ENCODE measurements around the gene PLCB4.

The PLCB4 gene

DNA sequence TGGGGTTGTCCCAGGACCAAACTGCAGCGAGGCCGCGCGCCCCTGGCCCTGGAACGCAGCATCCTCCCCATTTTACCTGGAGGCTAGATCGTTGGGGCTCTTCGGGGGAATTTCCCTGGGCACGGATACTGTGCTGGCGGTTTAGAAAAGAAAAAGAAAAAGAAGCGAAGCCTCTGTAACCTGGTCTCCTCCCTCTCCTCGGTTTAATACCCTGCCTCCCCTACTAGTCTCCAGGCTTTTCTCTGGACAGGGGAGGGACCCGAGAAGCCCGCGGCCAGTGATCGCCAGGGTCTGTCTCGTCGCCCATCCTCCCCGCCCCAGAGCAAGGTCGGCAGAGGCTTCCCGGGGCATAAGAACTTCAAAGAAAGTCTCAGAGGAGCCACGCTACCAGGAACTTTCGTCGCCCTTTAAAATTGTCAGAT is 439.4 kb downstream of the PLCB4 start:
- no peaks in the 10 kb centered on the region for H3K9me3 ChIP-seq (ENCODE audit: low read length)

DNA sequence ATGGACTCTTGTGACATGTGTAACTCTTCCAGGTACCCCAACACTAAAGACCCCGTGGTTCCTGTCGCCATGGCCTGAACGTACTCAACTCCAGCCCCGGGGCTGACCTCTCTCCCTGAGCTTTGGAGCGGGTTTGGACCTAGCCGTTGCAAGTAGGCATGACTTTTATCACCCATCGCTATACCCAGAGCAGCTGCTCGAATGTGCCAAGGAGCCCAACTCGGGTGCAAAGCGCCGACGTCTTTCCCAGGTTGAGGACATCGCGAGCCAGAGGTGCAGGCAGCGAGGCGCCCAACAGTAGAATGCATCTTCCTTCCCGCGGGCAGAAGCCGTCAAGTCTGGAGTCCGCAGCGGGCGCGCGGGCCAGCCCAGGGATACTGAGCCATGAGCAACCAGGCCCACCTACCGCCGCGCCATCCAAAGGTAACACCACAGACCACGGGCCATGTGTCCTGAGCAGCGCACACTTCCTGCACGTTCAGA is 439.9 kb downstream of the PLCB4 start:
- peaks cover 0 to 26% of the 10 kb centered on the region in 2 donors for H3K27me3 ChIP-seq (ENCODE audit: control insufficient read depth in 1 of 2, insufficient read depth in 2 of 2, low read length in 2 of 2)

More for the DNA sequence above, 439.4 kb downstream of the PLCB4 start:
- no peak overlapping the region for H3K27ac ChIP-seq (ENCODE audit: low read depth, low read length)
- H3K27me3 ChIP-seq (ENCODE audit: control insufficient read depth in 1 of 2, insufficient read depth in 2 of 2, low read length in 2 of 2): peaks cover 0 to 26% of the 10 kb centered on the region in 2 donors
- no peak overlapping the region for H3K9ac ChIP-seq (ENCODE audit: low read length)
- H3K36me3 ChIP-seq (ENCODE audit: insufficient read depth, low read length): no peaks in the 10 kb centered on the region
- no peaks in the 10 kb centered on the region for H3K4me1 ChIP-seq (ENCODE audit: insufficient read depth, low read length)
- H3K4me3 ChIP-seq (ENCODE audit: low read depth in 1 of 2, low read length in 2 of 2): no peak overlapping the region

DNA sequence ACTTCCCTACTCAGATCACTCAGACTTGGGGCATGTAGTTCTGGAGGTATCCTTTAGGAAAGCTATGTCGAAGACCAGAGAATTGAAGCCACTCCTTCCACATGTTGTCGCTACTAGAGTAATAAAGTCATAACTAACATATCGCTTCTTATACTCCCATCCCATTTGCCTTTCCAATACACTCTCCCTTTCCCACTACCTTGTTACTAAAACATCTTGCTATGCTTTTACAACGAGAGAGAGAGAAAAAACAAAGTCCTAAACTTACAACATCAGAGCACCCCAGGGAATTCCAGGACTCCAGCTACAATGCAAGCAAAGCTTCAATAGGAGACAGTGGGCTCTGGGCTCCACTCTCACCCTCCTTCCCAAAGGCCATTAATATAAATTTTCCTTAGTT is 440.4 kb downstream of the PLCB4 start:
- Histone ChIP-seq H3K4me3 (ENCODE audit: low read depth in 1 of 2, low read length in 2 of 2) (no peak overlapping the region), H3K4me1 (ENCODE audit: insufficient read depth, low read length) (no peaks in the 10 kb centered on the region), H3K27me3 (ENCODE audit: control insufficient read depth in 1 of 2, insufficient read depth in 2 of 2, low read length in 2 of 2) (peaks cover 0 to 26% of the 10 kb centered on the region in 2 donors), H3K9me3 (ENCODE audit: low read length) (no peaks in the 10 kb centered on the region), H3K27ac (ENCODE audit: low read depth, low read length) (no peak overlapping the region), H3K9ac (ENCODE audit: low read length) (no peak overlapping the region), H3K36me3 (ENCODE audit: insufficient read depth, low read length) (no peaks in the 10 kb centered on the region)

More for the DNA sequence above, 439.9 kb downstream of the PLCB4 start:
- H3K9ac ChIP-seq (ENCODE audit: low read length): no peak overlapping the region
- no peaks in the 10 kb centered on the region for H3K4me1 ChIP-seq (ENCODE audit: insufficient read depth, low read length)
- no peak overlapping the region for H3K4me3 ChIP-seq (ENCODE audit: low read depth in 1 of 2, low read length in 2 of 2)
- H3K9me3 ChIP-seq (ENCODE audit: low read length): no peaks in the 10 kb centered on the region
- no peak overlapping the region for H3K27ac ChIP-seq (ENCODE audit: low read depth, low read length)
- no peaks in the 10 kb centered on the region for H3K36me3 ChIP-seq (ENCODE audit: insufficient read depth, low read length)

DNA sequence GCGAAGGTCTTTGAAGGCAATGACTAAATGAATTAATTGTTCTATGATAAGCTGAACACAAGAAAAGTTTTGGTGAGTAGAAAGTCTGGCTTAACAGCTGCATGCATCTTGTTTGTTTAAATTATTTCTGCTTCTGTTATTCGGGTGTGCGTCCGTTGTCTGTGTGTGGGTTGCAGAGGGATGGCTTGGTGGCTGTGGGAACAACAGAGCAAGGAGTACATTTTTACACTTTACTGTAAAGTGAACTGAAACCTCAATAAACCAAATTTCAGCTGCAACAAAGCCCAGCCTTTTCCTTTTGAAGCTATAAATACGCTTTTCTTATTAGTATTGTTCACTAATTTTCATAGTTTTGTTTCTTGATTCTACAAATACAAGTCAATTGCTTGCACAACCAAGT is 442.0 kb downstream of the PLCB4 start:
- Histone ChIP-seq H3K4me3 (ENCODE audit: low read depth in 1 of 2, low read length in 2 of 2) (no peak overlapping the region), H3K9me3 (ENCODE audit: low read length) (no peaks in the 10 kb centered on the region), H3K4me1 (ENCODE audit: insufficient read depth, low read length) (peaks cover 6% of the 10 kb centered on the region), H3K36me3 (ENCODE audit: insufficient read depth, low read length) (no peaks in the 10 kb centered on the region), H3K27ac (ENCODE audit: low read depth, low read length) (no peak overlapping the region), H3K9ac (ENCODE audit: low read length) (no peak overlapping the region), H3K27me3 (ENCODE audit: control insufficient read depth in 1 of 2, insufficient read depth in 2 of 2, low read length in 2 of 2) (peaks cover 0 to 25% of the 10 kb centered on the region in 2 donors)

DNA sequence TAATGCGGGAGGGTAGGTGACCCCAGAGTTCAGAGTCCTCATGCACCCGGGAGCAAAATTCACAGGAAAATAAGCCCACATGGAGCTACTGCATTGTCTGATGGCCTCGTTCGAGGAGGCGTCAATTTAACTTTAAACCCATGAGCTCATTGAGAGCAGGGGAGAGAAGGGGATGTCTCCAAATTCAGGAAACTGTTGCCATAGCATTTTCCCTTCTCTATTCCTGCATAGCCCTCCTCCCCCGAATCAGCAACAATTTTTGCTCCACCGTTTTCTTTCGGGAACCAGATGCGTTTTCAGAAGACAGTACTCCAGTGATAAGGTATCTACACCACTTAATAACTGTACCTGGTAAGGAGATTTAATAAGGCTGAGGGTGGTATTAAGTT is 445.2 kb downstream of the PLCB4 start:
- Histone ChIP-seq H3K36me3 (ENCODE audit: insufficient read depth, low read length) (no peaks in the 10 kb centered on the region), H3K4me3 (ENCODE audit: low read depth in 1 of 2, low read length in 2 of 2) (no peak overlapping the region), H3K4me1 (ENCODE audit: insufficient read depth, low read length) (peaks cover 6% of the 10 kb centered on the region), H3K27ac (ENCODE audit: low read depth, low read length) (no peak overlapping the region), H3K9me3 (ENCODE audit: low read length) (no peaks in the 10 kb centered on the region), H3K9ac (ENCODE audit: low read length) (no peak overlapping the region), H3K27me3 (ENCODE audit: control insufficient read depth in 1 of 2, insufficient read depth in 2 of 2, low read length in 2 of 2) (no peaks in the 10 kb centered on the region)

DNA sequence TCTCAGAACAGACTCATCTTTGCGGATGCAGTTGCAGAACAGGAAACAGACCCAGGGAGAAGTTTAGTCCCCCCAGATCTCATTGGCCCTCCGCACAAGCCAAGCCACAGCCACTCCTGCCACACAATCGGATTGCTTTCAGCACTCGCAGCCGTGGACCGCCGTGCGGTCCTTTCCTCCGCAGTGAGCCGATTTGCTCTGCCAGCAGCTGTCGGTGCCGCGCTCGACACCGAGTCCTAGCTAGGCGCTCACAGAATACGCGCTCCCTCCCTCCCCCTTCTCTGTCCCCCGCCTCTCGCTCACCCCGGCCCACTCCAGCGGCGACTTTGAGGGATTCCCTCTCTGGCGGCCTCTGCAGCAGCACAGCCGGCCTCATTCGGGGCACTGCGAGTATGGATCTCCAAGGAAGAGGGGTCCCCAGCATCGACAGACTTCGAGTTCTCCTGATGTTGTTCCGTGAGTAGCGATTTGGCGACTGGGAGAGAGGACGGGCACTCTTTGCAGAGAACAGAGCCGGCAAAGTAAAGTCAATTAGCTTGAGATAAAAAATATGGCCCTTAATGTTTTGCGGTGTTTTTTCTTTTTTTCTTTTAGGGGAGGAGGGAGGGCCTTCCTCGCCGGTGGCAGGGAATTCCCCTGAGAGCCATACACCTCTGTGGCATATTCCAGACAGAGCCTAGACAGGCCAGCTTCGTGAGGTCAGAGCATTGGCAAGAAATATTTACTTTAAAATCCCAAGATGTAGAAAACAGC is 445.8 kb downstream of the PLCB4 start, which contains the start of gene LAMP5:
TSS of gene LAMP5 (plus strand) at position 130 of the 753 bp plus-strand sequence. CDS start at position 393, 263 bp downstream.
- Histone ChIP-seq H3K9ac (ENCODE audit: low read length) (no peak within 1 kb of the TSS), H3K27me3 (ENCODE audit: control insufficient read depth in 1 of 2, insufficient read depth in 2 of 2, low read length in 2 of 2) (no peaks in the 10 kb centered on the region), H3K4me1 (ENCODE audit: insufficient read depth, low read length) (peaks cover 6% of the 10 kb centered on the region), H3K36me3 (ENCODE audit: insufficient read depth, low read length) (no peaks in the 10 kb centered on the region), H3K27ac (ENCODE audit: low read depth, low read length) (no peak within 1 kb of the TSS), H3K9me3 (ENCODE audit: low read length) (no peaks in the 10 kb centered on the region), H3K4me3 (ENCODE audit: low read depth in 1 of 2, low read length in 2 of 2) (no peak within 1 kb of the TSS)

DNA sequence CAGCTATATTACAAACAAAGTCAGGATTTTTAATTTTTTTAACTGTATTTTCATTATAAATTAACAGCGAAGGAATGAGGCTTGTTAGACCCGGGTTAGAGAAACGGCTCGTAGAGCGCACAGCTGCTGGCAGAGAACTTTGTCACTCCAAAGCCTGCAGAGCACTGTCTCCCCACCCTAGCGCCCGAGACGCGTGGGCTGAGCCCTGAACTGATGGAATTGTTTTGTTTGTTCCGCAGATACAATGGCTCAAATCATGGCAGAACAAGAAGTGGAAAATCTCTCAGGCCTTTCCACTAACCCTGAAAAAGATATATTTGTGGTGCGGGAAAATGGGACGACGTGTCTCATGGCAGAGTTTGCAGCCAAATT is 446.3 kb downstream of the PLCB4 start:
- no peaks in the 10 kb centered on the region for H3K27me3 ChIP-seq (ENCODE audit: control insufficient read depth in 1 of 2, insufficient read depth in 2 of 2, low read length in 2 of 2)
- no peaks in the 10 kb centered on the region for H3K9me3 ChIP-seq (ENCODE audit: low read length)
- no peaks in the 10 kb centered on the region for H3K36me3 ChIP-seq (ENCODE audit: insufficient read depth, low read length)
- peaks cover 6% of the 10 kb centered on the region for H3K4me1 ChIP-seq (ENCODE audit: insufficient read depth, low read length)
- H3K27ac ChIP-seq (ENCODE audit: low read depth, low read length): no peak overlapping the region
- H3K4me3 ChIP-seq (ENCODE audit: low read depth in 1 of 2, low read length in 2 of 2): no peak overlapping the region
- no peak overlapping the region for H3K9ac ChIP-seq (ENCODE audit: low read length)

DNA sequence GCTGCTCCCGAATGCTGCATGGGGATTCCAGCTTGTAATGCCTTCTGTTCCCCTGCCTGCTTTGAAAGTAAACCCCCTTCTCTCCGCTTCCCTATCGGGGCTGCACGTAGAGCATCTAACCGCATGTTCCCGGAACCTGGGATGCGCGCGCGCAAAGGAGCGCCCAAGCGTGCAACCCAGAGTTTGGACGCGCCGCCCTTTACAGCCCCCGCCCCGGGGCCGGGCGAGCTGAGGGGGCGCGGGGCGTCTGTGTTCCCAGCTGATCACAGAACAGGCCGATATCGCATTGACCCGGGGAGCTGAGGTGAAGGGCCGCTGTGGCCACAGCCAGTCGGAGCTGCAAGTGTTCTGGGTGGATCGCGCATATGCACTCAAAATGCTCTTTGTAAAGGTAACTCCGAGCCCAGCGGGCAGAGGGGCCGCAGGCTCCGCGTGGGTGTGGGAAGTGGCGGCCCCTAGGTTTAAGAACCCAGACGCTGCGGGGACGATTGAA is 446.9 kb downstream of the PLCB4 start:
- Histone ChIP-seq H3K4me3 (ENCODE audit: low read depth in 1 of 2, low read length in 2 of 2) (no peak overlapping the region), H3K27ac (ENCODE audit: low read depth, low read length) (no peak overlapping the region), H3K27me3 (ENCODE audit: control insufficient read depth in 1 of 2, insufficient read depth in 2 of 2, low read length in 2 of 2) (no peaks in the 10 kb centered on the region), H3K9me3 (ENCODE audit: low read length) (no peaks in the 10 kb centered on the region), H3K9ac (ENCODE audit: low read length) (no peak overlapping the region), H3K4me1 (ENCODE audit: insufficient read depth, low read length) (peaks cover 6% of the 10 kb centered on the region), H3K36me3 (ENCODE audit: insufficient read depth, low read length) (no peaks in the 10 kb centered on the region)

DNA sequence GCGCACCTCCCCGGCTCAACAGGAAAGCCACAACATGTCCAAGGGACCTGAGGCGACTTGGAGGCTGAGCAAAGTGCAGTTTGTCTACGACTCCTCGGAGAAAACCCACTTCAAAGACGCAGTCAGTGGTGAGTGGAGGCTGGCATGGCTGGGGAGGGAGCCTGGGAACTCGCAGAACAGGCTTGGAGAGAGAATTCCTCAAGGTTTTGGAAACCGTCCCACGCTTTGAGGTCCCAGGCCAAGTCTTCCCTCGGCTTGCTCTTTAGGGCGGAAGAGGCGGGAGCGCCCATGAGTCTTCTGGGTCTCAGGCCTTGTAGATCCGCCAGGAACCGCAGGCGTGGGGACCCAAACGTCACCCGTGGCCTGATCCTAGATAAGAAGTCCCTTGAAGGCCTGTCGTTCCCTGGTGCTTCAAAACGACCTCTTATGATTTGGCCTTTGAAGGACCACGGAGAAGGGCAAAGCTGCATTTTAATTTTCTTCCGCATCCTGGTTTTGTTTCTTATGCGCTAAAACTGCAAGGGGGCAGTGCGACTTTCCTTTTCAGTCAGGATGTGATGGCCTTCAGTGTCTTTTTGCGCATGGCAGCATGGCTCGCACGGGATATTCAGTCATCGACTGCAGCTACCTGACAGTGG is 447.5 kb downstream of the PLCB4 start:
- no peak overlapping the region for H3K27ac ChIP-seq (ENCODE audit: low read depth, low read length)
- H3K27me3 ChIP-seq (ENCODE audit: control insufficient read depth in 1 of 2, insufficient read depth in 2 of 2, low read length in 2 of 2): no peaks in the 10 kb centered on the region
- H3K9ac ChIP-seq (ENCODE audit: low read length): no peak overlapping the region
- no peak overlapping the region for H3K4me3 ChIP-seq (ENCODE audit: low read depth in 1 of 2, low read length in 2 of 2)
- H3K36me3 ChIP-seq (ENCODE audit: insufficient read depth, low read length): no peaks in the 10 kb centered on the region
- H3K9me3 ChIP-seq (ENCODE audit: low read length): no peaks in the 10 kb centered on the region
- peaks cover 6% of the 10 kb centered on the region for H3K4me1 ChIP-seq (ENCODE audit: insufficient read depth, low read length)

DNA sequence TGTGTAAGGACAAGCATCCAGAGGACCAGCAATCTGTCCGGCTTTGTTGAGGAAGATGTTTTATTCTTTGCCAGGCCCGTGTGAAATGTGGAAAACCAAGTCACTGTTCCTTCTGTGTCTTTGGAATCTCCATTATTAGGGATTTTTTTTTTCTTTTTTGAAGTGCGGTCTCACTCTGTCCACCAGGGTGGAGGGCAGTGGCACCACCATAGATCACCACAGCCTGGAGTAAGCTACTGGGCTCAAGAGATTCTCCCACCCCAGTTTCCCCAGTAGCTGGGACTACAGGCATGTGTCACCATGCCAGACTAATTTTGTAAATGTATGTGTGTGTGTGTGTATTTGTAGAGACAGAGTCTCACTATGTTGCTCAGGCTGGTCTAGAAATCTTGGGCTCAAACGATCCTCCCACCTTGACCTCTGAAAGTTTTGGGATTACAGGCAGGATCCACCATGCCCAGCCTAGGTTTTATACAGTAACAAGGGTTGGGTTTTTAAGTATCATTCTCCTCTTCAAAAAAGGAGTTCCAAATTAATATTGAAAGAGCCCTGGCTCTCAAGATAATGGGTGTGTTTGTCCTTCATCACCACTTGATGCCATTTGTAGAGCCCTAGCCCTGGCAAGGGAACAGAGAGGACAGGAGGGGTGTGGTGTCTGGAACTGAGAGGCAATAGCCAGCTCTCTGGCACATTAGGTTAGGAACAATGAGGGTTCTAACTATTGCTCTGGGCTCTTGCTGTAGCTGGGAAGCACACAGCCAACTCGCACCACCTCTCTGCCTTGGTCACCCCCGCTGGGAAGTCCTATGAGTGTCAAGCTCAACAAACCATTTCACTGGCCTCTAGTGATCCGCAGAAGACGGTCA is 448.6 kb downstream of the PLCB4 start:
- Histone ChIP-seq H3K9me3 (ENCODE audit: low read length) (no peaks in the 10 kb centered on the region), H3K27me3 (ENCODE audit: control insufficient read depth in 1 of 2, insufficient read depth in 2 of 2, low read length in 2 of 2) (no peaks in the 10 kb centered on the region), H3K9ac (ENCODE audit: low read length) (no peak overlapping the region), H3K36me3 (ENCODE audit: insufficient read depth, low read length) (no peaks in the 10 kb centered on the region), H3K27ac (ENCODE audit: low read depth, low read length) (no peak overlapping the region), H3K4me3 (ENCODE audit: low read depth in 1 of 2, low read length in 2 of 2) (no peak overlapping the region), H3K4me1 (ENCODE audit: insufficient read depth, low read length) (peaks cover 6% of the 10 kb centered on the region)

DNA sequence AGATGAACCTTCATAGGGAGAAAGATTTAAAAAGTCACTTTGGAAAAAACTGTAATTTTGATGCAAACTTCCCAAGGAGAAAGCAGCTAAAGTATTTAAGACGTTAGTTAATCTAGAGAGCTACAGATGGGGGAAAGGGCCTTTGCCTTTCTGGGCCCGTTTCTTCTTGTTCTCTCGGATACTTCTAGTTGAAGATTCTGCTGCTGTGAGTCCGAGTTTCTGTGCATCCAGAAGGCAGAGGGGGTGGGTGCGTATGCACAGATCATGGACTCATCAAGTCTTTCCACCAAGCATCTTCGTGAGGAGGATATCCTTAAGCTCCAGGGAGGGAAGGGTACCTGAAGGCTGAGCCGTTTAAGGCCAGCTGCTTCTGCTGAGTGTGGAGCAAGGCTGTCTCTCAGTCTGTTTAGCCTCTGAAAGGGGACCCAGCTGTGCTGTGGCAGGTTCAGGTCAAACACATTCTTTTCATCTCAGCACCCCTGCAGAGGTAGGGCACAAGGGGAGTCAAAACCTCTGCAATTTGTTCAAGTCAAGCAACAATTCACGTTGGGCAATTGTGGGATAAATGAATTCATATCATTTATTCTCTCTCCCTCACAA is 449.8 kb downstream of the PLCB4 start:
- Histone ChIP-seq H3K9ac (ENCODE audit: low read length) (no peak overlapping the region), H3K27ac (ENCODE audit: low read depth, low read length) (no peak overlapping the region), H3K4me3 (ENCODE audit: low read depth in 1 of 2, low read length in 2 of 2) (no peak overlapping the region), H3K9me3 (ENCODE audit: low read length) (no peaks in the 10 kb centered on the region), H3K36me3 (ENCODE audit: insufficient read depth, low read length) (no peaks in the 10 kb centered on the region), H3K27me3 (ENCODE audit: control insufficient read depth in 1 of 2, insufficient read depth in 2 of 2, low read length in 2 of 2) (no peaks in the 10 kb centered on the region), H3K4me1 (ENCODE audit: insufficient read depth, low read length) (peaks cover 6% of the 10 kb centered on the region)
